Measurements from ENCODE around the gene TUSC1.

- TF ChIP-seq CTCF (IDR thresholded peaks at IDR 0.05) (no peak), ATF6 (CRISPR knock-in tag; IDR thresholded peaks at IDR 0.05) (no peak), ZNF423 (CRISPR knock-in tag; IDR thresholded peaks at IDR 0.05) (no peak)
These were observed 6.1 kb upstream of the TUSC1 start for GRCh38 chr9:25684321-25684720.

All from WTC11 (cell line).